NB4 (cell line): ENCODE data around the gene NFX1.

ENCODE experiments used
- DNase-seq: peaks from one replicate; pipeline ENCODE4 v3.0.0; 2010; ENCODE audit warnings: low read depth
- H3K4me3 ChIP-seq: one replicate; pipeline ENCODE4 v1.5.1; 2011; ENCODE audit warnings: mild to moderate bottlenecking, low read depth, low read length, moderate library complexity
- MYC ChIP-seq: IDR thresholded peaks from 2 replicates; pipeline ENCODE4 v1.6.1; 2011; ENCODE audit warnings: low read depth, low read length
- POLR2A ChIP-seq: IDR thresholded peaks from 2 replicates; pipeline ENCODE4 v1.6.1; 2011; ENCODE audit warnings: mild to moderate bottlenecking; ENCODE audit not compliant: insufficient read length; ENCODE audit errors: extremely low read depth
- TF ChIP-seq, protein P1 (sequence below): IDR thresholded peaks from one replicate; pipeline ENCODE4 v1.5.1; 2012; ENCODE audit warnings: low read depth, low read length
- TF ChIP-seq, protein P2 (sequence below): IDR thresholded peaks from 2 replicates; pipeline ENCODE4 v1.6.1; 2011; ENCODE audit warnings: low read depth, low read length

The NFX1 gene

DNA sequence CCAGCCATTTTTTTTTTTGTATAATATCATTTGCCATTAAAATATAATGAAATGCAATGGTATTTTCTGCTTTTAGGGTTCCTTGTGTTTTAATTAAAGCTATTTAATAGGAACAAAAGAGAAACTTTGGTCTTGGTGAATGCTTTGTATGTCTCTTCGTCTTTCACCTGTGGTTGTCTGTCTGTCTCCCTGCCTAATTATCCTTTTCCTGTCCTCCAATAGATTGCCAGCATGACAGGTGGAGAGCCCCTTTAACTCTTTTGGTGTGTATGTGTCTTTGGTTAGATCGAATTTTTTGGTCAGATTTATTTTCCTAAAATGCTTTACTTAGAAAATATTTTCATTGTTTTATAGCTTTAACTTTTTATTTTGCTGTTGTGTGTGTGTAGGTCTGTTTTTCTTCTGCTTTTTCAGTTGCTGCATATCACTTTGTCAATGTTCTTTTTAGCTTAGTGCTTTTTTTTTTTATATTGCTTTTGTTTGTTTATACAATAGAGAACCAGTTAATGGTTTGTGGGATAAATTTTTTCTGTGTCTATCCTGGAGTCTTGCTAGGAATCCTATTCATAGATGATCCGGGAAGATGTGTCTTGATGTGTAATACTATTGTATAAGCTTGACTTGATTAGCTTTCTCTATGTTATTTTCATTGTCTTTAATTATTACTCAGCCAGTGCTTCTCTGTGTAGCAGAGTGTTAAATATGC lies 16.9 kb upstream of the NFX1 start:
- TF ChIP-seq, protein P1, sequence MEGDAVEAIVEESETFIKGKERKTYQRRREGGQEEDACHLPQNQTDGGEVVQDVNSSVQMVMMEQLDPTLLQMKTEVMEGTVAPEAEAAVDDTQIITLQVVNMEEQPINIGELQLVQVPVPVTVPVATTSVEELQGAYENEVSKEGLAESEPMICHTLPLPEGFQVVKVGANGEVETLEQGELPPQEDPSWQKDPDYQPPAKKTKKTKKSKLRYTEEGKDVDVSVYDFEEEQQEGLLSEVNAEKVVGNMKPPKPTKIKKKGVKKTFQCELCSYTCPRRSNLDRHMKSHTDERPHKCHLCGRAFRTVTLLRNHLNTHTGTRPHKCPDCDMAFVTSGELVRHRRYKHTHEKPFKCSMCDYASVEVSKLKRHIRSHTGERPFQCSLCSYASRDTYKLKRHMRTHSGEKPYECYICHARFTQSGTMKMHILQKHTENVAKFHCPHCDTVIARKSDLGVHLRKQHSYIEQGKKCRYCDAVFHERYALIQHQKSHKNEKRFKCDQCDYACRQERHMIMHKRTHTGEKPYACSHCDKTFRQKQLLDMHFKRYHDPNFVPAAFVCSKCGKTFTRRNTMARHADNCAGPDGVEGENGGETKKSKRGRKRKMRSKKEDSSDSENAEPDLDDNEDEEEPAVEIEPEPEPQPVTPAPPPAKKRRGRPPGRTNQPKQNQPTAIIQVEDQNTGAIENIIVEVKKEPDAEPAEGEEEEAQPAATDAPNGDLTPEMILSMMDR: no peak
- TF ChIP-seq POLR2A (no peak), MYC (no peak)
- TF ChIP-seq, protein P2, sequence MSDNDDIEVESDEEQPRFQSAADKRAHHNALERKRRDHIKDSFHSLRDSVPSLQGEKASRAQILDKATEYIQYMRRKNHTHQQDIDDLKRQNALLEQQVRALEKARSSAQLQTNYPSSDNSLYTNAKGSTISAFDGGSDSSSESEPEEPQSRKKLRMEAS: no peak
- no peak overlapping the region for H3K4me3 ChIP-seq
- no peak for DNase-seq

DNA sequence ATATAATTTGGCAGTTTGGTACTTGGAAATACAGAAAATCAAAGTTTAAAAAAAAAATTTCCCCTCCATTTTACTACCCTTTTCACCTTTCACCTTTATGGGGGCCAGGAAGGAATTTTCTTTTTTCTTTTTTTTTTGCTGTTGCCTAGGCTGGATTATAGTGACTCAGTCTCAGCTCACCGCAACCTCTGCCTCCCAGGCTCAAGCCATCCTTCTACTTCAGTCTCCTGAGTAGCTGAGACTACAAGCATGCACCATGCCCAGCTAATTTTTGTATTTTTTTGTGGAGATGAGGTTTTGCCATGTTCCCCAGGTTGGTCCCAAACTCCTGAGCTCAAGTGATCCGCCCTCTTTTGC lies 16.4 kb upstream of the NFX1 start:
- TF ChIP-seq POLR2A (no peak), MYC (no peak)
- TF ChIP-seq, protein P2: no peak
- TF ChIP-seq, protein P1: no peak
- DNase-seq: no peak
- no peak overlapping the region for H3K4me3 ChIP-seq

DNA sequence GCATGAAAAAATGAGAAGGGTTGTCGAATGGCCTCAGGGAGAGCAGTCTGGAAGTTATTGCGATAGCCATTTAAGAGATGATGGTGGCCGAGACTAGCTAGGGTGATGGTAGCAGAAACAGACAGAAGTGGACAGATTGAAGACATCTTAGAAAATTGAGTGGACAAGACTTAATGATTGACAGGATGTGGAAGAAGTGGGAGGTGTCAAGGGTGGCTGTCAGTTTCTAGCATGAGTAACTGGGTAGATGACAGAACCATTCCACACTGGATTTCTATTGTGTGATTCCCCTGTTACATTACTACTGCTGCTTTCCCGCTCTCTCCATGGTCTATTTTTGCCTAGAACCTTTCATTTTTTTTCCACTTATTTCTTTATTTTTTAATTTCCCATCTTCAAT lies 12.8 kb upstream of the NFX1 start:
- TF ChIP-seq, protein P2: no peak
- TF ChIP-seq, protein P1: no peak
- TF ChIP-seq MYC: no peak
- DNase-seq: no peak

DNA sequence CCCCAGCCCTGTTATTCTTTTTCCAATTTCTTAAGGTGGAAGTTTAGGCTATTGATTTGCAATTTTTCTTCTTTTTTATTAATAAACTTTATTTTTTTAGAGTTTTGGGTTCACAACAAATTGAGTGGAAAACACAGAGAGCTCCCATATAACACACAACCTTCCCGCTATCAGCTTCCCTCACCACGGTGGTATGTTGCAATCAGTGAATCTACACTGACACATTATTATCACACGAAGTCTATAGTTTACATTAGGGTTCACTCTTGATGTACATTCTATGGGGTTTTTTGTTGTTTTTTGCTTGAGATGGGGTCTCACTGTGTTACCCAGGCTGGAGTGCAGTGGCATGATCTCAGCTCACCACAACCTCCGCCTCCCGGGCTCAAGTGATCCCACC lies 4.8 kb upstream of the NFX1 start:
- no peak overlapping the region for H3K4me3 ChIP-seq
- DNase-seq: no peak
- TF ChIP-seq, protein P1: no peak
- TF ChIP-seq POLR2A (no peak), MYC (no peak)
- TF ChIP-seq, protein P2: no peak

More for the DNA sequence above, 12.8 kb upstream of the NFX1 start:
- no peak overlapping the region for H3K4me3 ChIP-seq

DNA sequence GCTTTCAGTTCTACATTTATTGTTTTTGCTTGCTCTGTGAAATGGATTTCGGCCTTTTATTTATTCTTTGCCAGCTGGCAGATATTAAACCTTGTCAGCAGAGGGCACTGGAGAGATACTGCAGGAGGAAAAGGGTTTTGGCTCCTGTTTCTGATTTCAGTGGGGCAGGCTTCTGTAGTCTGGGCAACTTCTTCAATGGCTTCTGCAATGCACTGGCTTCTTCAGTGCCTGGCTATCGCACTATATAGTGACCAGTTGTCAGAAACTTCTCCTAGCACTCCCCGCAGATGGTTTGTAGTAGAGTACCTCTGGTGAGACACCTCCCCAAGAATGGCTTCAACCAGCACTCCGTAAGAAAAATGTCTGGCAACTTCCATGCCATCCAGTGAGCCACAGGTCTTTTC lies 3.2 kb upstream of the NFX1 start:
- TF ChIP-seq, protein P2: peak; percentile 56
- no peak for TF ChIP-seq MYC
- TF ChIP-seq POLR2A: no peak
- TF ChIP-seq, protein P1: peak; percentile 98
- DNase-seq: peak; percentile 91
- H3K4me3 ChIP-seq: no peak overlapping the region

DNA sequence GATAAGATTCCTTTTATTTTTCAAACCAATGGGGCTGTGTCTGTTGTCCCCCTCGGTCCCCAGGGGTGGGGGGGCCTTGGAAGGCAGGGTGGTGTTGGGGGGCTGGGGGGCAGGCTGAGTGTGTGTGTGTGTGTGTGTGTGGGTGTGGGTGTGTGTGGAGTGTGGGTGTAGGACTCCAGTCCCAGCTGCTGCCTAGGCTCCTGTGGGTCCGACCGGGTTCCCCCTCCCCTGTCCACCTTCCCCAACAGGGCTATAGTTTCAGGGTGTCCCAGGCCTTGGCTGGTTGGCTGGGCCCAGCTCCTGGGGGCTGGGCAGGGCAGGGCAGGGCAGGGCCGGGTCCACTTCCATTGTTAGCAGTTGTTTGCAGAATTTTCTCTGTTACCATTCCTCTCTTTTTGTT lies 2.1 kb upstream of the NFX1 start:
- H3K4me3 ChIP-seq: no peak overlapping the region
- TF ChIP-seq, protein P2: no peak
- TF ChIP-seq POLR2A (no peak), MYC (no peak)
- TF ChIP-seq, protein P1: no peak
- no peak for DNase-seq
